Measurements from ENCODE around the gene PSME3IP1.

DNA sequence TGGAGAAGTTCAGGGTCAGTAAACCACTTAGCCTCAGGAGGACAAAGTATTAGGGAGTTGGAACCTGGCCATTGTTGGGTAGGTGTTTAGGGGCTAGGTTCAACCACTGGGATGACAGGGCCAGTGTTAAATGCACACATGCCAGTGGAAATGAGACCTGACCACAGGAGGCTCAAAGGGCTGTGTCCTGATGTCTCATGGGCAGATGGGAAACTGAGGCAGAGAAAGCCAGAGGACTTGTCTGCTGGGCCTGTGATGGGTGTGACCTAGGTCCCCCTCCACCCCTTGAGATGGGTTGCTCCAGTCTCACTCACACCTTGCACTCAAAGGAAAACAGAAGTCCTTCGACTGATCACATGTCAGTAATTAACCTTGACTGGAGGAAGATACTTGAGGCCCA, 77.4 kb downstream of the PSME3IP1 start:
- TF ChIP-seq, protein P1, sequence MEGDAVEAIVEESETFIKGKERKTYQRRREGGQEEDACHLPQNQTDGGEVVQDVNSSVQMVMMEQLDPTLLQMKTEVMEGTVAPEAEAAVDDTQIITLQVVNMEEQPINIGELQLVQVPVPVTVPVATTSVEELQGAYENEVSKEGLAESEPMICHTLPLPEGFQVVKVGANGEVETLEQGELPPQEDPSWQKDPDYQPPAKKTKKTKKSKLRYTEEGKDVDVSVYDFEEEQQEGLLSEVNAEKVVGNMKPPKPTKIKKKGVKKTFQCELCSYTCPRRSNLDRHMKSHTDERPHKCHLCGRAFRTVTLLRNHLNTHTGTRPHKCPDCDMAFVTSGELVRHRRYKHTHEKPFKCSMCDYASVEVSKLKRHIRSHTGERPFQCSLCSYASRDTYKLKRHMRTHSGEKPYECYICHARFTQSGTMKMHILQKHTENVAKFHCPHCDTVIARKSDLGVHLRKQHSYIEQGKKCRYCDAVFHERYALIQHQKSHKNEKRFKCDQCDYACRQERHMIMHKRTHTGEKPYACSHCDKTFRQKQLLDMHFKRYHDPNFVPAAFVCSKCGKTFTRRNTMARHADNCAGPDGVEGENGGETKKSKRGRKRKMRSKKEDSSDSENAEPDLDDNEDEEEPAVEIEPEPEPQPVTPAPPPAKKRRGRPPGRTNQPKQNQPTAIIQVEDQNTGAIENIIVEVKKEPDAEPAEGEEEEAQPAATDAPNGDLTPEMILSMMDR (IDR thresholded peaks at IDR 0.05) = no peak
- TF ChIP-seq POLR2AphosphoS5 (IDR thresholded peaks at IDR 0.05) = no peak
- TF ChIP-seq POLR2A (IDR thresholded peaks at IDR 0.05) = no peak
